GM13977 (cell line): ENCODE data around the gene LRRC7.

ENCODE experiments used
- DNase-seq: peaks from one replicate; pipeline ENCODE4 v3.0.0; 2012; ENCODE audit warnings: low spot score
- in situ Hi-C: fragments of 300-500 bp; cut with MboI; formaldehyde crosslinking; loops from one replicate; pipeline ENCODE4 v1.12.0; 2022; ENCODE audit warnings: low sequenced_read_pairs, low pct_unique_long_range_greater_than_20kb, mixed read lengths, inconsistent platforms; ENCODE audit not compliant: unreplicated experiment
- TF ChIP-seq, protein P1 (sequence below): IDR thresholded peaks from 2 replicates; pipeline ENCODE4 v1.5.1; 2012; ENCODE audit warnings: mild to moderate bottlenecking, control low read depth; ENCODE audit not compliant: insufficient read depth; ENCODE audit errors: extremely low read depth, missing control alignments

The LRRC7 gene

GRCh38 chr1:69693921-69694675 is 126.4 kb downstream of the LRRC7 start:
- no peak for DNase-seq
- TF ChIP-seq, protein P1, sequence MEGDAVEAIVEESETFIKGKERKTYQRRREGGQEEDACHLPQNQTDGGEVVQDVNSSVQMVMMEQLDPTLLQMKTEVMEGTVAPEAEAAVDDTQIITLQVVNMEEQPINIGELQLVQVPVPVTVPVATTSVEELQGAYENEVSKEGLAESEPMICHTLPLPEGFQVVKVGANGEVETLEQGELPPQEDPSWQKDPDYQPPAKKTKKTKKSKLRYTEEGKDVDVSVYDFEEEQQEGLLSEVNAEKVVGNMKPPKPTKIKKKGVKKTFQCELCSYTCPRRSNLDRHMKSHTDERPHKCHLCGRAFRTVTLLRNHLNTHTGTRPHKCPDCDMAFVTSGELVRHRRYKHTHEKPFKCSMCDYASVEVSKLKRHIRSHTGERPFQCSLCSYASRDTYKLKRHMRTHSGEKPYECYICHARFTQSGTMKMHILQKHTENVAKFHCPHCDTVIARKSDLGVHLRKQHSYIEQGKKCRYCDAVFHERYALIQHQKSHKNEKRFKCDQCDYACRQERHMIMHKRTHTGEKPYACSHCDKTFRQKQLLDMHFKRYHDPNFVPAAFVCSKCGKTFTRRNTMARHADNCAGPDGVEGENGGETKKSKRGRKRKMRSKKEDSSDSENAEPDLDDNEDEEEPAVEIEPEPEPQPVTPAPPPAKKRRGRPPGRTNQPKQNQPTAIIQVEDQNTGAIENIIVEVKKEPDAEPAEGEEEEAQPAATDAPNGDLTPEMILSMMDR: no peak
- in situ Hi-C loops: no loop called here

GRCh38 chr1:69697340-69697739 is 129.6 kb downstream of the LRRC7 start:
- TF ChIP-seq, protein P1: no peak
- DNase-seq: no peak
- in situ Hi-C loops: no loop called here

- TF ChIP-seq, protein P1: peak; percentile 27
- in situ Hi-C loops: no loop called here
- DNase-seq: no peak
These were observed 133.0 kb downstream of the LRRC7 start for GRCh38 chr1:69700770-69701169.

DNA sequence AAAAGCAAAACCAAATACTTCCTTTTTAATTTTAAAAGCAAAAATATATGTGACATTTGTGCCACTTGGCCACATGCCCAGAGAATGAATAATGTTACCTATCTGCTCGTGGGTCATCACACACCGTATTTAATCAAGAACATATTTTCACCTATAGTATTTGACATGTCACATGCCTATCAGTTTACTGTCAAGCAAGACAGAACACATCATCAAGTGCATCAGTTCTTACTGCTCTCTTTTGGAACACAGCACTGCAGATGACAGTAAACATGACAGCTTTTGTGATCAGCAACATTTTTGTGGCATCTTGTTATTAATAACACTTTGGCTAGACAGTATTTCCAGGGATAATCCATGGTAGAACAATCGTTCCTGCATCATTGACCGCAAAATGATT is 134.4 kb downstream of the LRRC7 start:
- in situ Hi-C loops: no loop called here
- no peak for DNase-seq
- TF ChIP-seq, protein P1: no peak

- TF ChIP-seq, protein P1: no peak
- DNase-seq: no peak
- in situ Hi-C loops: no loop called here
These were observed 138.8 kb downstream of the LRRC7 start for GRCh38 chr1:69706473-69706872.

GRCh38 chr1:69707103-69707502 is 139.4 kb downstream of the LRRC7 start:
- in situ Hi-C loops: no loop called here
- DNase-seq: no peak
- TF ChIP-seq, protein P1: no peak
